GM23338 (cell line): Measurements from ENCODE around the gene SNRPF. TPM values are rescaled to one million over a fixed set of nuclear protein-coding genes. Genes with fewer than 3 reads are reported as not detected.

Source experiments
- ATAC-seq: fragments of 200-7000 bp; cut with Tn5 transposase; 3 replicates; pipeline ENCODE4 v1.9.1; 2020
- DNase-seq: peaks from one replicate; pipeline ENCODE4 v3.0.0-alpha.2; 2015; ENCODE audit warnings: low spot score
- H2AFZ ChIP-seq: fragments of 200-600 bp; sonication (generic); 2 replicates; pipeline ENCODE4 v1.8.0; 2016; ENCODE audit warnings: antibody characterized with exemption, mild to moderate bottlenecking, moderate library complexity
- H3F3A ChIP-seq: fragments of 200-600 bp; sonication (generic); replicated peaks from 2 replicates; pipeline ENCODE4 v1.8.0; 2017; ENCODE audit warnings: antibody characterized with exemption, mixed run types, low read depth
- H3K27ac ChIP-seq: fragments of 200-600 bp; sonication (generic); 2 replicates; pipeline ENCODE4 v1.6.1; 2016; ENCODE audit warnings: low read depth
- H3K27me3 ChIP-seq: fragments of 200-600 bp; sonication (generic); 2 replicates; pipeline ENCODE4 v1.8.0; 2016; ENCODE audit warnings: mild to moderate bottlenecking, mixed run types, moderate library complexity; ENCODE audit not compliant: insufficient read depth
- H3K36me3 ChIP-seq: fragments of 200-600 bp; sonication (generic); 2 replicates; pipeline ENCODE4 v1.8.0; 2016; ENCODE audit warnings: mild to moderate bottlenecking; ENCODE audit not compliant: insufficient read depth
- H3K4me1 ChIP-seq: fragments of 200-600 bp; sonication (generic); 2 replicates; pipeline ENCODE4 v1.8.0; 2016; ENCODE audit warnings: mild to moderate bottlenecking, moderate library complexity; ENCODE audit not compliant: insufficient read depth
- H3K4me2 ChIP-seq: fragments of 200-600 bp; sonication (generic); 2 replicates; pipeline ENCODE4 v1.7.1; 2017; ENCODE audit warnings: mixed run types
- H3K4me3 ChIP-seq: fragments of 200-600 bp; sonication (generic); 2 replicates; pipeline ENCODE4 v1.6.1; 2016; ENCODE audit warnings: mixed run types
- H3K79me2 ChIP-seq: fragments of 200-600 bp; sonication (generic); replicated peaks from 2 replicates; pipeline ENCODE4 v1.8.0; 2017; ENCODE audit warnings: mild to moderate bottlenecking; ENCODE audit not compliant: insufficient read depth
- H3K9me2 ChIP-seq: fragments of 200-600 bp; sonication (generic); 2 replicates; pipeline ENCODE4 v1.8.0; 2017; ENCODE audit not compliant: insufficient read depth
- H4K20me1 ChIP-seq: fragments of 200-600 bp; sonication (generic); replicated peaks from 2 replicates; pipeline ENCODE4 v1.8.0; 2017; ENCODE audit warnings: mild to moderate bottlenecking; ENCODE audit not compliant: insufficient read depth
- H3K27ac Mint-ChIP-seq: 2 replicates; pipeline ENCODE4 v1.8.0; 2020; ENCODE audit warnings: inconsistent platforms, mild to moderate bottlenecking, moderate library complexity, mixed read lengths
- H3K27me3 Mint-ChIP-seq: 3 replicates; pipeline ENCODE4 v1.8.0; 2022; ENCODE audit warnings: low read depth, mild to moderate bottlenecking, moderate library complexity, mixed read lengths, inconsistent platforms; ENCODE audit not compliant: insufficient read depth, poor library complexity
- H3K36me3 Mint-ChIP-seq: 3 replicates; pipeline ENCODE4 v1.8.0; 2021; ENCODE audit warnings: low read depth, mild to moderate bottlenecking, inconsistent platforms, moderate library complexity, mixed read lengths
- H3K4me1 Mint-ChIP-seq: 3 replicates; pipeline ENCODE4 v1.8.0; 2020; ENCODE audit warnings: mild to moderate bottlenecking, inconsistent platforms, mixed read lengths
- H3K4me3 Mint-ChIP-seq: 3 replicates; pipeline ENCODE4 v1.8.0; 2021; ENCODE audit warnings: moderate library complexity, mild to moderate bottlenecking, inconsistent platforms, mixed read lengths
- H3K9me3 Mint-ChIP-seq: 3 replicates; pipeline ENCODE4 v1.8.0; 2020; ENCODE audit warnings: moderate library complexity, mild to moderate bottlenecking, inconsistent platforms, mixed read lengths
- CREB1 ChIP-seq: fragments of 250-450 bp; sonication (Bioruptor Pico); IDR thresholded peaks from 2 replicates; pipeline ENCODE4 v1.5.0; 2020; ENCODE audit warnings: low read depth, mild to moderate bottlenecking, moderate library complexity
- EZH2 ChIP-seq: fragments of 200-600 bp; sonication (generic); IDR thresholded peaks from one replicate; pipeline ENCODE4 v1.8.0; 2017; ENCODE audit warnings: antibody characterized with exemption, mild to moderate bottlenecking, low read depth; ENCODE audit not compliant: unreplicated experiment
- JUNB ChIP-seq: IDR thresholded peaks from one replicate; pipeline ENCODE4 v1.6.1; 2016; ENCODE audit warnings: antibody characterized with exemption; ENCODE audit not compliant: unreplicated experiment
- NANOG ChIP-seq: IDR thresholded peaks from 2 replicates; pipeline ENCODE4 v1.6.1; 2016; ENCODE audit warnings: antibody characterized with exemption, borderline replicate concordance
- POLR2AphosphoS5 ChIP-seq: IDR thresholded peaks from 2 replicates; pipeline ENCODE4 v1.6.1; 2016; ENCODE audit warnings: antibody characterized with exemption, low read depth
- STAT1 ChIP-seq: IDR thresholded peaks from one replicate; pipeline ENCODE4 v1.6.1; 2016; ENCODE audit warnings: antibody characterized with exemption; ENCODE audit not compliant: unreplicated experiment
- ZNF331 ChIP-seq: fragments of 250-450 bp; sonication (Bioruptor Pico); IDR thresholded peaks from 2 replicates; pipeline ENCODE4 v1.5.0; 2020; ENCODE audit warnings: low read depth, mild to moderate bottlenecking, moderate library complexity
- polyA plus RNA-seq: library from polyadenylated mRNA; unstranded; fragments of >200 nt; fragmentation: Nextera tagmentation; extraction: Ambion mirVana; gene quantifications from 2 replicates; pipeline ENCODE4 v1.2.1, GENCODE V29; 2016
- total RNA-seq: library from RNA; depleted of rRNA; stranded (reverse); fragments of >200 nt; shearing (Covaris generic); gene quantifications from 2 replicates; pipeline ENCODE4 v1.2.3, GENCODE V29; 2014
- TF ChIP-seq, protein P1 (sequence below): IDR thresholded peaks from 2 replicates; pipeline ENCODE4 v1.6.1; 2016; ENCODE audit warnings: antibody characterized with exemption
- TF ChIP-seq, protein P2 (sequence below), 2 experiments: fragments of 200-600 bp in 1 of 2; sonication (generic) in 1 of 2; conservative IDR thresholded peaks; 2 replicates each; pipeline versions ENCODE4 v1.5.1 to v1.6.1; 2016 to 2017; ENCODE audit warnings: antibody characterized with exemption in 2 of 2, low read depth in 2 of 2, mild to moderate bottlenecking in 2 of 2, moderate library complexity in 1 of 2
- TF ChIP-seq, protein P3 (sequence below): IDR thresholded peaks from one replicate; pipeline ENCODE4 v1.6.1; 2018; ENCODE audit warnings: antibody characterized with exemption; ENCODE audit not compliant: unreplicated experiment

Gene SNRPF
- total and polyA plus RNA-seq, 2 experiments from 2014 or later: 31.1 to 475 TPM

DNA sequence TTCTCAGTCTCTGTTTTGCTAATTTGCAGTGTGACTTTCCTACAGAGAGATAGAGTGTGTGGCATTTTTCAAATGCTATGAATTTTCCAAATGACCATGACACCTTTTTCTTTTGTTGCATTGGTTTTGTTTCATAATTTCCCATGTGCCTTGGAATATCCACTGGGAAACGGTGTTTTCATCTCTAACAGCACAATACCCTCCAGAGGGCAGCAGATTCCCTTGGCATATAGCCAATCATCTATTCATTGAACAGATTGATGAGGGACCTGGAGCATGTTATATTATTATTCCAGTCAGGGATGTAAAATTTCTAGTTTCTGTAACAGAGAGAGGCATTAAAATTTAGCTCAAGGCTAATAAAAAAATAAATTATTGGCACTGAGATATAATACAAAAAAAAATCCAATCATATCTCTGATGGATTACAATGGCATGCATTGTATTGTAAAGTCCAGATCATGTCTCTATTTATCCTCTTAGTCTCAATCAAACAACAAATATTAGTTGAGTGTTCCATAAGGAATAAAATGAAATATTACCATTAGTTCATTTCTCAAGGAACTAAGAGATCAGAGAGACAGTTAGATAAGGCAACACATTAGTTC is 38.6 kb upstream of the SNRPF start:
- H3K4me1 Mint-ChIP-seq: no peaks in the 10 kb centered on the region
- Histone ChIP-seq H3K4me3 (no peak overlapping the region), H3K27ac (no peak overlapping the region), H4K20me1 (no peaks in the 10 kb centered on the region; the same call in 1 of the 2 replicates), H3K4me2 (no peak overlapping the region), H3K36me3 (no peaks in the 10 kb centered on the region), H3F3A (no peaks in the 10 kb centered on the region), H3K9me2 (no peaks in the 10 kb centered on the region), H3K79me2 (no peaks in the 10 kb centered on the region), H2AFZ (no peak overlapping the region), H3K27me3 (no peaks in the 10 kb centered on the region), H3K4me1 (no peaks in the 10 kb centered on the region)
- H3K4me3 Mint-ChIP-seq: no peak overlapping the region
- DNase-seq: peak; percentile 64
- peak; percentile 32; the same call in 2 of the 3 replicates for ATAC-seq
- no peaks in the 10 kb centered on the region for H3K36me3 Mint-ChIP-seq
- H3K9me3 Mint-ChIP-seq: no peaks in the 10 kb centered on the region
- TF ChIP-seq CREB1 (CRISPR knock-in tag): no peak
- TF ChIP-seq, protein P1, sequence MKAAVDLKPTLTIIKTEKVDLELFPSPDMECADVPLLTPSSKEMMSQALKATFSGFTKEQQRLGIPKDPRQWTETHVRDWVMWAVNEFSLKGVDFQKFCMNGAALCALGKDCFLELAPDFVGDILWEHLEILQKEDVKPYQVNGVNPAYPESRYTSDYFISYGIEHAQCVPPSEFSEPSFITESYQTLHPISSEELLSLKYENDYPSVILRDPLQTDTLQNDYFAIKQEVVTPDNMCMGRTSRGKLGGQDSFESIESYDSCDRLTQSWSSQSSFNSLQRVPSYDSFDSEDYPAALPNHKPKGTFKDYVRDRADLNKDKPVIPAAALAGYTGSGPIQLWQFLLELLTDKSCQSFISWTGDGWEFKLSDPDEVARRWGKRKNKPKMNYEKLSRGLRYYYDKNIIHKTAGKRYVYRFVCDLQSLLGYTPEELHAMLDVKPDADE: no peak
- TF ChIP-seq POLR2AphosphoS5: no peak
- TF ChIP-seq, protein P2, sequence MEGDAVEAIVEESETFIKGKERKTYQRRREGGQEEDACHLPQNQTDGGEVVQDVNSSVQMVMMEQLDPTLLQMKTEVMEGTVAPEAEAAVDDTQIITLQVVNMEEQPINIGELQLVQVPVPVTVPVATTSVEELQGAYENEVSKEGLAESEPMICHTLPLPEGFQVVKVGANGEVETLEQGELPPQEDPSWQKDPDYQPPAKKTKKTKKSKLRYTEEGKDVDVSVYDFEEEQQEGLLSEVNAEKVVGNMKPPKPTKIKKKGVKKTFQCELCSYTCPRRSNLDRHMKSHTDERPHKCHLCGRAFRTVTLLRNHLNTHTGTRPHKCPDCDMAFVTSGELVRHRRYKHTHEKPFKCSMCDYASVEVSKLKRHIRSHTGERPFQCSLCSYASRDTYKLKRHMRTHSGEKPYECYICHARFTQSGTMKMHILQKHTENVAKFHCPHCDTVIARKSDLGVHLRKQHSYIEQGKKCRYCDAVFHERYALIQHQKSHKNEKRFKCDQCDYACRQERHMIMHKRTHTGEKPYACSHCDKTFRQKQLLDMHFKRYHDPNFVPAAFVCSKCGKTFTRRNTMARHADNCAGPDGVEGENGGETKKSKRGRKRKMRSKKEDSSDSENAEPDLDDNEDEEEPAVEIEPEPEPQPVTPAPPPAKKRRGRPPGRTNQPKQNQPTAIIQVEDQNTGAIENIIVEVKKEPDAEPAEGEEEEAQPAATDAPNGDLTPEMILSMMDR (conservative IDR thresholded peaks at IDR 0.05; ENCODE audit: low read depth in 2 of 2): peak; percentile 74 to 82
- TF ChIP-seq, protein P3, sequence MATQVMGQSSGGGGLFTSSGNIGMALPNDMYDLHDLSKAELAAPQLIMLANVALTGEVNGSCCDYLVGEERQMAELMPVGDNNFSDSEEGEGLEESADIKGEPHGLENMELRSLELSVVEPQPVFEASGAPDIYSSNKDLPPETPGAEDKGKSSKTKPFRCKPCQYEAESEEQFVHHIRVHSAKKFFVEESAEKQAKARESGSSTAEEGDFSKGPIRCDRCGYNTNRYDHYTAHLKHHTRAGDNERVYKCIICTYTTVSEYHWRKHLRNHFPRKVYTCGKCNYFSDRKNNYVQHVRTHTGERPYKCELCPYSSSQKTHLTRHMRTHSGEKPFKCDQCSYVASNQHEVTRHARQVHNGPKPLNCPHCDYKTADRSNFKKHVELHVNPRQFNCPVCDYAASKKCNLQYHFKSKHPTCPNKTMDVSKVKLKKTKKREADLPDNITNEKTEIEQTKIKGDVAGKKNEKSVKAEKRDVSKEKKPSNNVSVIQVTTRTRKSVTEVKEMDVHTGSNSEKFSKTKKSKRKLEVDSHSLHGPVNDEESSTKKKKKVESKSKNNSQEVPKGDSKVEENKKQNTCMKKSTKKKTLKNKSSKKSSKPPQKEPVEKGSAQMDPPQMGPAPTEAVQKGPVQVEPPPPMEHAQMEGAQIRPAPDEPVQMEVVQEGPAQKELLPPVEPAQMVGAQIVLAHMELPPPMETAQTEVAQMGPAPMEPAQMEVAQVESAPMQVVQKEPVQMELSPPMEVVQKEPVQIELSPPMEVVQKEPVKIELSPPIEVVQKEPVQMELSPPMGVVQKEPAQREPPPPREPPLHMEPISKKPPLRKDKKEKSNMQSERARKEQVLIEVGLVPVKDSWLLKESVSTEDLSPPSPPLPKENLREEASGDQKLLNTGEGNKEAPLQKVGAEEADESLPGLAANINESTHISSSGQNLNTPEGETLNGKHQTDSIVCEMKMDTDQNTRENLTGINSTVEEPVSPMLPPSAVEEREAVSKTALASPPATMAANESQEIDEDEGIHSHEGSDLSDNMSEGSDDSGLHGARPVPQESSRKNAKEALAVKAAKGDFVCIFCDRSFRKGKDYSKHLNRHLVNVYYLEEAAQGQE: no peak
- TF ChIP-seq NANOG: no peak
- TF ChIP-seq ZNF331: no peak
- no peak for TF ChIP-seq JUNB
- no peak overlapping the region for H3K27ac Mint-ChIP-seq
- peaks cover 4% of the 10 kb centered on the region for H3K27me3 Mint-ChIP-seq

DNA sequence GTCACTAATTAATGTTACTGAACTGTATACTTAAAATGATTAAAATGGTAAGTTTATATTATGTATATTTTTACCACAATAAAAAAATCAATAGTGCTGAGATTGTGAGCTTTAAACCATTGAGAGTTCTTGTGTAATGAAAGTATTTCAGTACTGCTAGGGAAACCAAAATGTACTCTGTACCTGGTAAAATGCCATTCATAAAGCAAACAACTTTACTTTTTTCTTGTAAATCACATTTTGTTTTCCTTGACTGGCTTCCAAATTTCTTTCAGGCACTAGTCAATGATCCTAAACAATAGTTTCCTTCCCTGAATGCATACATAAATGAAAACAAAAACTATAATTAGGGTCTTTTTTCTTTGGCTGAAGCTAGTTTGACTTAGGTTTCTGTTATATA is 29.4 kb upstream of the SNRPF start:
- H3K9me2 ChIP-seq: no peaks in the 10 kb centered on the region
- H3K4me2 ChIP-seq: no peak overlapping the region
- DNase-seq: no peak
- no peak overlapping the region for H3K4me3 ChIP-seq
- no peaks in the 10 kb centered on the region for H4K20me1 ChIP-seq
- no peak overlapping the region for H3K27ac Mint-ChIP-seq
- H2AFZ ChIP-seq: no peak overlapping the region
- H3K4me1 ChIP-seq: peaks cover 9% of the 10 kb centered on the region
- H3K27me3 ChIP-seq: no peaks in the 10 kb centered on the region
- H3K4me3 Mint-ChIP-seq: no peak overlapping the region
- H3K36me3 ChIP-seq: no peaks in the 10 kb centered on the region
- H3K9me3 Mint-ChIP-seq: no peaks in the 10 kb centered on the region
- no peak overlapping the region for H3K27ac ChIP-seq
- H3K36me3 Mint-ChIP-seq: no peaks in the 10 kb centered on the region
- H3K4me1 Mint-ChIP-seq: peaks cover 13% of the 10 kb centered on the region
- no peaks in the 10 kb centered on the region for H3F3A ChIP-seq
- H3K27me3 Mint-ChIP-seq: peaks cover 5% of the 10 kb centered on the region
- no peak for ATAC-seq
- no peaks in the 10 kb centered on the region for H3K79me2 ChIP-seq
- TF ChIP-seq STAT1 (no peak), NANOG (no peak), POLR2AphosphoS5 (no peak), CREB1 (CRISPR knock-in tag) (no peak), EZH2 (no peak)
- TF ChIP-seq, protein P2 (conservative IDR thresholded peaks at IDR 0.05; ENCODE audit: low read depth in 2 of 2): no peak
